GM18861 (cell line): ENCODE data around the gene POLQ.
"Not testable (repeated sequence)": the region's sequence is repeated elsewhere in the genome, so short reads cannot be mapped to it uniquely, and the experiment has no call there.

ENCODE experiments used
- ATAC-seq: cut with Tn5 transposase; IDR thresholded peaks from one replicate; pipeline ENCODE4 v1.9.1; 2021; ENCODE audit not compliant: unreplicated experiment

Gene POLQ

DNA sequence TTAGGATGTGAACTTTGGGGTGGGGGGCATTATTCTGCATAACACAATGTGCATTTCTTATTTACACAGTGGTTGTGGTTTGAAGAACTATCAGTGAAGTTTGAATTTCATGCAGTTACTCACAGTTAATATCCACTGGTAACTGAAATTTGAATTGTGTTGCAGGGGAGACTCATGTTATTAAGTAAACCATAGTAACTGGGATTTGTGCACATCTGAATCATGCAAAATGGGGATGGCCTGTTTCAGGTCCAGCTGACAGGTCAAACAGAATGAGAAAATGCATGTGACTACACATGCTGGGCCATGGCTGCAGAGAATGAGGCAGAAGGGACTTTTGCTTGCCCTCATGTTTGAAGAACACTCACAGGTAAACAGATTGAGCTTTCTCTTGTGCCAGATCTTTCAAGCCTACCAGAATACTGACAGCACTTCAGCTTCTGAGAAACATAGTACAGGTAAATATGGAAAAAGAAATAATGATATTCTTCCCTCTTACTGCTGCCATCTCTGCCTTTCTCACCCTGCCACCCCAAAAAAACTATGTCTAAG lies 115.0 kb downstream of the POLQ start:
- ATAC-seq: no peak

DNA sequence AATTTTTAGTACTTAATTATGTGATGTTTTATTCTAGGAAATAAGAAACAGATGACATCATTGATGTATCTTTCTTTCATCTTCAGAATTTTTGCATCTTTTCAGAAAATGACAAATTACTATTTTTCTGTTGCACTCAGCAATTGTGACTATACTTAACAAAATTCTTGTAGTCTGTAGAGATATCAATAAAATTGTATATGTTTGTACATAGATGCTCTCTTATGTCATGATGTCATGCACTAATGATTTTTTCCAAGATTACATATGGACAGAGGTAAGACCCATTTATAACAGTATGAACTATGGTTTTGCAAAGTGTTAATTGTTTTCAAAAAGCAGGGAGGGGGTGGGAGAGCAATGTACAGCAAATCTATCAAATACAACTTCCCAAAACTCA lies 121.2 kb downstream of the POLQ start:
- no peak for ATAC-seq

DNA sequence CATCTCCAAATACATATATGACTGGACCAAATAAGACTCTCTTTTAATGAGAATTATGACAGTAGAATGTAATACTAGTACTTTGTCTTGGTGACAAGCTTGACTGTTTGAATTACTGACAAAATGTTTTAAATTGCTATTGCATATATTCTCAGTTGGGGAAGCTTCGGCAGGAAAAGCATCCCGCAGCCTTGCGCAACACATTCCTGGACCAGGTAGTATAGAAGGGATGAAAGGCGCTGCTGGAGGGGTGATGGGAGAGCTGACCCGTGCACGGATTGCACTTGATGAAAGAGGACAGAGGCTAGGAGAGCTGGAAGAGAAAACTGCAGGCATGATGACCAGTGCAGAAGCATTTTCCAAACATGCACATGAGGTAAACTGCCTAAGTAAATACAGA lies 127.6 kb downstream of the POLQ start:
- ATAC-seq: no peak

DNA sequence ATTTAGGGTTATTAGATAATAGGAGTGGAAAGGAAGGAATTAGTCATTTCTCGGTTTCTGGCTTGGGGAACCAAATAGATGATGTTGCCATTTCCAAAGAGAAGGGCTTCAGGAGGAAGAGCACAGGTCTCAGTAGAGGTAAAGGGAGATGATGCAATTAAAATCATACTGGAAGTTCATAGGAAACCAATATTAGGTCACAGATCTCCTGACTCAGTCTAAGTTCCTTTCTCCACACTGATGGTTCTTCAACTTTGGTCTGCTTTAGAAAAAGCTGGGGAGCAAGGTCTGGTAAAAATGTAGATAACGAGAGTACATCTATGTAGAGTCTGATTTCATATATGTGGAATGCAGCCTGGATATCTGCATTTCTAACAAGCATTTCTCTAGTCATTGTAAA lies 130.9 kb downstream of the POLQ start:
- no peak for ATAC-seq

DNA sequence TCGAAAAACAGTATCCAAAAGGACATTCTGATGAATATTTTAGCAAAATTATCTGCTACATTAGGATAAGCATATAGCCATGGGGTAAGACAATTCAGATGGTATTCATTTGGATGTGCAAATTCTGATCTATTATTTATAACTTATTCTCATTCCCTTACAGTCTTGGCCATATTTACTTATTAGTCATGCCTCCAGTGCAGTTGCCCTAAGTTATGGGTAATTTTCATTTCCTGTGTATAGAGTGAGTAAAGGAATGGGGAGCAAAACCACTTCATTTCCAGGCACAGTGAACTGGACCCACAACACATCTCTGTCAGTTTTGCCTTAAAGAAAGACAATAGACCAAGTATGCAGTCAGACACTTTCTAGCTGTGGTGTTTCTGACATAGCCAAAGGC lies 134.3 kb downstream of the POLQ start:
- no peak for ATAC-seq

DNA sequence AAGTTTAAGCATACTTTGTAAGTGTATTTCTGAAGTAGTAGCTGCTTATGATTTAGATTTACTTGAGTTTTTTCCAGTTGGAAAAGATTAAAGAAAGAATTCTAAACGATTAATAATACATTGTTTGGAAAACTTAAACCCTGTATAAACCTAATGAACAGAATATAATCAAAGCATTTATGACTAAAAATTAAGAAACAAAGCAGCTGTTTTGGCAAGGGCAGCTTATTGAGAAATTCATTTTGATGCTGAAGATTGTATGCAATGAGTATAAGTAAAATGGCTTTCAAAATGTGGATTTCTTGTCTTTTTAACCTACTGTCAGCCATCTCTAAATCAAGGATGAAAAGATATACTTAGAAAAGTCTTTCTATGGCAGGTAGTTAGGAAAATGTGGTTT lies 140.2 kb downstream of the POLQ start:
- no peak for ATAC-seq

DNA sequence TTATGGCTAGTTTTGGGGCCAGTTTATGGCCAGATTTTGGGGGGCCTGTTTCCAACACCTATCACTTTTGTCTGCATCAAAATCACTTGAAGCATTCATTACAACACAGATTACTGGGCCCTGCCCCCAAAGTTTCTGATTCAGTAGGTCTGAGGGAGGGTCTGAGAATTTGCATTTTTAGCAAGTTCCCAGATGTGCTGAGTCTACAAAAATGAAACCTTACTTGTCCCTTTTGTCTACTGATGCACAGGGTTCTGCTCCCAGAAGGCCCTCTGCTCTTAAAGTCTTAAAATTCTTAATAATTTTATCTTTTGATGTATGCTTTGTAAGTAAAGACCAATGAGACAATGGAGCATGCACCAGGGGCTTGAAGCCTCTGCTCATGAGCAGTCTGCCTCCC lies 146.0 kb downstream of the POLQ start:
- ATAC-seq: no peak

DNA sequence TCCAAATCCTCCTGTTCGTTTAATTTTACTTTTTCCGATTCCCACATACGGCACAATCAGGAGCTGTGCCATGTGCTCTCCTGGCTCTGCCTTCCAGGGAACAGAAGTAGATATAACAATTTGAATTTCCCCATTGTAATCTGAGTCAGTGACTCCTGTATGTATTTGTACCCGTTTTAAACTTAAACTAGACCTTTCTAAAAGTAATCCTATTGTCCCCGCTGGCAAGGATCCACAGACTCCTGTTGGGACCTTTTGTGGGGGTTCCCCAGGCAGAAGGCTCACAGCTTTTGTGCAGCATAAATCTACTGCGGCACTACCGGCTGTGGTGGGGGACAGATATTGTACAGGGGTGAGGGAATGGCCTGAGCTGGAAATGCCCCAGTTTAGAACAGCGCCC lies 147.7 kb downstream of the POLQ start:
- not testable (repeated sequence) for ATAC-seq

DNA sequence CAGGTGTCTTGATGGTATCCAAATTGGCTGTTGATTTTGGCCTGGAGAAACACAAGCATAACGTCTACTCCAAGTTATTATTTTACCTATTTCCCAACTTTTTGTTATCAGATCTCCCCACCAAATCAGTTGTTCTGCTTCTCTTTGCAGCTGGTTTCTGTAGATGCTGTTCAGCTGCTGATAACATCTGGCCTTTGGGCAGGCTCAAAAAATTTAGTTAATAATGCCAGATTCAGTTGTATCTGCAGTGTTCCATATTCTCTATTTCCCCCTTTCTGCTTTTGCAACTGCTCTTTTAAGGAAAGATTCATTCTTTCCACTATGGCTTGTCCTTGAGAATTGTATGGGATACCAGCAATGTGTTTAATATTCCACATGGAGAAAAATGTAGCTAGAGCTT lies 149.8 kb downstream of the POLQ start:
- not testable (repeated sequence) for ATAC-seq

DNA sequence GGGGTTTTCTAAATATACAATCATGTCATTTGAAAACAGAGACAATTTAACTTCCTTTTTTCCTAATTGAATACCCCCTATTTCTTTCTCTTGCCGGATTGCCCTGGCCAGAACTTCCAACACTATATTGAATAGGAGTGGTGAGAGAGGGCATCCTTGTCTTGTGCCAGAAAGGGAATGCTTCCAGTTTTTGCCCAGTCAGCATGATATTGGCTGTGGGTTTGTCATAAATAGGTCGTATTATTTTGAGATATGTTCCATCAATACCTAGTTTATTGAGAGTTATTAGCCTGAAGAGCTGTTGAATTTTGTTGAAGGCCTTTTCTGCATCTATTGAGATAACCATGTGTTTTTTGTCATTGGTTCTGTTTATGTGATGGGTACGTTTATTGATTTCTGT lies 157.5 kb downstream of the POLQ start:
- ATAC-seq: not testable (repeated sequence)
